ENCODE data around the gene MOK.

MOK gene

GRCh38 chr14:102215576-102216250, 89.3 kb downstream of the MOK start:
- DNase-seq (ENCODE audit: low spot score in 2 of 2), result no peak
- H3K27me3 ChIP-seq (ENCODE audit: low read depth), result no peaks in the 10 kb centered on the region
- H3K9me3 ChIP-seq, result no peaks in the 10 kb centered on the region
- H3K4me1 ChIP-seq, result no peaks in the 10 kb centered on the region
- no peak overlapping the region for H3K4me3 ChIP-seq
- in situ Hi-C loops (cut with MboI; ENCODE audit: low sequenced_read_pairs), result no loop called here
- H3K36me3 ChIP-seq (replicated peaks), result peaks cover 4% of the 10 kb centered on the region; the same call in 1 of the 2 replicates

GRCh38 chr14:102215071-102215470, 89.9 kb downstream of the MOK start:
- Histone ChIP-seq H3K4me1 (no peaks in the 10 kb centered on the region), H3K27me3 (ENCODE audit: low read depth) (no peaks in the 10 kb centered on the region), H3K9me3 (no peaks in the 10 kb centered on the region), H3K4me3 (no peak overlapping the region), H3K36me3 (replicated peaks) (peaks cover 4% of the 10 kb centered on the region; the same call in 1 of the 2 replicates)
- no peak for DNase-seq (ENCODE audit: low spot score in 2 of 2)
- in situ Hi-C loops (cut with MboI; ENCODE audit: low sequenced_read_pairs), result no loop called here

DNA sequence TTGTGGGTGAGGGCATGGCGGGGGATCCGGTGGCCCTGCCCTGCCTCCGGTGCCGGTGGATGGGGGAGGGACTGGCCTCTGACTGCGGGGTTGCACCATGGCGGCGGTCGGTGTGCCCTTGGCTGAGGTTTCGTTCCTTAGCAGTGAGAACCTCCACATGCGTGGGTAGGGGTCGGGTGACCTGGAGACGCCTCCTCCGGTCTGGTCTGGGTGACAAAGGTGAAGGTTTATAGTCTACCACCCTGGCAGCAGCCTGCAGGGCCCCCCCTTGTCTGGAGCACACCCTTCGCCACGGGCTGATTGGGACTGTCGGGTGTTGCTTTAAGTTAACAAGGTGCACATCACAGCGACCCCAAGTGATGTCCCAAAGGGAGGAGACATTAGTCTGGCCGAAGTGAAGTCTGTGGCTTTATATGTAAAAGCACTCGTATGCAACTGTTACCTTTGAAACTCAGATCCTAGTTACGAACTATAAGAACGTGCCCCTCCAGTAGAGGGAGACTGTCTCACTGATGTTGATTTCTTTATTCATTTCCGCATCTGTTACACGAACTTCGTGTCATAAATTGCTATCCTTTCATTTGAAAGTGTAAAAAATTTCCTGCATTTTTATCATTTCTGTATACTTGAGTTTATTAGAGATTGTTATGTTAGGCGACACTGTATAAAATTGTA, 90.8 kb downstream of the MOK start:
- Histone ChIP-seq H3K36me3 (replicated peaks) (peaks cover 11% of the 10 kb centered on the region), H3K9me3 (no peaks in the 10 kb centered on the region), H3K4me3 (no peak overlapping the region), H3K27me3 (ENCODE audit: low read depth) (no peaks in the 10 kb centered on the region), H3K4me1 (no peaks in the 10 kb centered on the region)
- no peak for DNase-seq (ENCODE audit: low spot score in 2 of 2)
- in situ Hi-C loops (cut with MboI; ENCODE audit: low sequenced_read_pairs), result no loop called here

DNA sequence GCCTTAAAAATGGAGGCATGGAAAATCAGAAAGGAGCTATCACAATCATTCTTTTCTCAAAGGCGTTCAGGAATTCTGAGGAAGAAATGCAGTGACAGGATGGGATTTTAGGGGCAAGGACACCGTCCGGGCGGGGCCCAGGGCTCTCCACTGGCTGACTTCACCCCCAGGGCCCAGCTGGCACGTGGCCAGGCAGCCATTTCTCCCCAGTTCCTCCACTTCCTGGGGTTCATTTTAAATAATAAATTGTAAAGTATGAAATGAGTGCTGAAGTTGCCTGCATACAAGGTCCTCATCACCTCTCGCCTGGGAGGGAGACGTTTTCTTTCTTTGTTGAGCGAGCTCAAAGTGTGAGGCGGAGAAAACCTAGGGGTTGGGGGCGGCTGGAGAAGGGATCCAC, 91.5 kb downstream of the MOK start:
- no peak for DNase-seq (ENCODE audit: low spot score in 2 of 2)
- in situ Hi-C loops (cut with MboI; ENCODE audit: low sequenced_read_pairs), result no loop called here
- H3K4me3 ChIP-seq, result no peak overlapping the region
- H3K4me1 ChIP-seq, result no peaks in the 10 kb centered on the region
- peaks cover 18% of the 10 kb centered on the region for H3K36me3 ChIP-seq (replicated peaks)
- no peaks in the 10 kb centered on the region for H3K27me3 ChIP-seq (ENCODE audit: low read depth)
- no peaks in the 10 kb centered on the region for H3K9me3 ChIP-seq

GRCh38 chr14:102212845-102213244, 92.1 kb downstream of the MOK start:
- Histone ChIP-seq H3K4me3 (no peak overlapping the region), H3K9me3 (no peaks in the 10 kb centered on the region), H3K27me3 (ENCODE audit: low read depth) (no peaks in the 10 kb centered on the region), H3K36me3 (replicated peaks) (peaks cover 20% of the 10 kb centered on the region), H3K4me1 (no peaks in the 10 kb centered on the region)
- in situ Hi-C loops (cut with MboI; ENCODE audit: low sequenced_read_pairs), result no loop called here
- DNase-seq (ENCODE audit: low spot score in 2 of 2), result no peak

DNA sequence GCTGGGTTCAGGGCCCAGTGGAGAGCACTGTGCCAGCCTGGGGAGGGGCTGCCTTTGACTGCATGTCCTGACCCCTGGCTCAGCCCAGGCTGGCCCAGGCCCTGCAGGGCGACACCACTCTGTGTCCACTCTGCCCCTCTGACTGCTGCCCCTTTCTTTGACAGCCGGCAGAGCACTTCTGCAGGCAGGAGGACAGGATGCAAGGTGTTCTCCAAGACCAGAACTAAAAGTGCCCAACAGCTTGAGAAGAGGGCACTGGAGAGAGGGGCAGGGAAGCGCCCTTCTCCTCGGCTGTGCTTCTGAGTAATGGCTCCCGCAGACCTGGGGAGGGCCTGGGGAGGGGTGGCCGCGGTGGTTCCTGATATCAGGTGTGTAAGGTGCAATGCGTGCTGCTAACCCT, 92.6 kb downstream of the MOK start:
- no peak for DNase-seq (ENCODE audit: low spot score in 2 of 2)
- in situ Hi-C loops (cut with MboI; ENCODE audit: low sequenced_read_pairs), result no loop called here
- H3K9me3 ChIP-seq, result no peaks in the 10 kb centered on the region
- no peaks in the 10 kb centered on the region for H3K4me1 ChIP-seq
- H3K27me3 ChIP-seq (ENCODE audit: low read depth), result no peaks in the 10 kb centered on the region
- H3K36me3 ChIP-seq (replicated peaks), result peaks cover 20% of the 10 kb centered on the region
- H3K4me3 ChIP-seq, result no peak overlapping the region

DNA sequence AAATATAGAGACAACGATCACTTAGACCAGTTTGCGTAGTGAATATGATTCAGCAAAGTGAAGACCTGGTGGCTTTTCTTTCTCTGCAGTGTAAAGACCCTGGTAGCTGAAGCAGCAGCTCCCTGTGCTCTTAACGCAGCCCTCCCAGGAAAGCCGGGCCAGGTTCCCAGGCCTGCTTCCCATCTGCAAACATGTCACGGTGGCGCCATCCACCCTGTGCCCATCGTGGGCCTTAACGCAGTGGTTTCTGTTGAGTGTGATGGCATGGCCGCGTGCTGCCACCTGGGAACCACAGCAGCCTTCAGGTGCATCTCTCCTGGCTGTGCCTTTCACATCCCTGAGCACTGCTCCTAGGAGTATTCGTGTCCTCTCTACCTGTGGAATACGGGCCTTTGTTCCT, 93.7 kb downstream of the MOK start:
- Histone ChIP-seq H3K36me3 (replicated peaks) (peaks cover 21% of the 10 kb centered on the region), H3K4me1 (no peaks in the 10 kb centered on the region), H3K27me3 (ENCODE audit: low read depth) (no peaks in the 10 kb centered on the region), H3K4me3 (no peak overlapping the region), H3K9me3 (no peaks in the 10 kb centered on the region)
- no peak for DNase-seq (ENCODE audit: low spot score in 2 of 2)
- in situ Hi-C loops (cut with MboI; ENCODE audit: low sequenced_read_pairs), result no loop called here

DNA sequence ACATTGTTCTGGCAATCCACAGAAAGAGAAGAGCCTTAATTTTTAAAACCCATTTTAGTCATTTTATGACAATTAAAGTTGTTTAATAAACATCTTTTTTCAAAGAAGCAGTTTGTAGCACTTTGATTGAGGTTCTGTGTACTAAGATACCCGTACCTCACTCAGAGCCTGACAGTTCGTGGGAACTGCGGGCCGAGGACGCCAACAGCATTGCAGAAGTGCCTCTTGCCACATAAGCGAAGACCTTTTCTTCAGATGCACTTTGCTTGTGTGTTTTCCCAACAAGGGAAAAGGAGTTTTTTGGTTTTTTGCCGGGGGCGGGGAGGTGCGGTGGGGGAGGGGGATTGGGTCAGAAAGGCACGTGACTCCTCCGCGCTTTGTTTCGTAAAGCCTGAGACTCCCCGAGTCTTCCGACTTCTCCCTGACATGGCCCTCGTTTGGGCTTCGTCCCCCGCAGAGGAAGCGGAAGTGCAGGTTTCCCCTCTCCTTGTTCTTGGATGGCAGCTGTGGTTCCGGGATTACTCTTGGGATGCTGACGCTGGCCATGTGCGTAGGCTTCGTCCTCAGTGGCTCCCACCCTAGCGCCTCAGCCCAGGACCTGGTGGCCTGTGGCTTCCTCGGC, 94.4 kb downstream of the MOK start:
- in situ Hi-C loops (cut with MboI; ENCODE audit: low sequenced_read_pairs), result no loop called here
- DNase-seq (ENCODE audit: low spot score in 2 of 2), result no peak
- no peak overlapping the region for H3K4me3 ChIP-seq
- no peaks in the 10 kb centered on the region for H3K27me3 ChIP-seq (ENCODE audit: low read depth)
- H3K36me3 ChIP-seq (replicated peaks), result peaks cover 24% of the 10 kb centered on the region
- no peaks in the 10 kb centered on the region for H3K4me1 ChIP-seq
- no peaks in the 10 kb centered on the region for H3K9me3 ChIP-seq

DNA sequence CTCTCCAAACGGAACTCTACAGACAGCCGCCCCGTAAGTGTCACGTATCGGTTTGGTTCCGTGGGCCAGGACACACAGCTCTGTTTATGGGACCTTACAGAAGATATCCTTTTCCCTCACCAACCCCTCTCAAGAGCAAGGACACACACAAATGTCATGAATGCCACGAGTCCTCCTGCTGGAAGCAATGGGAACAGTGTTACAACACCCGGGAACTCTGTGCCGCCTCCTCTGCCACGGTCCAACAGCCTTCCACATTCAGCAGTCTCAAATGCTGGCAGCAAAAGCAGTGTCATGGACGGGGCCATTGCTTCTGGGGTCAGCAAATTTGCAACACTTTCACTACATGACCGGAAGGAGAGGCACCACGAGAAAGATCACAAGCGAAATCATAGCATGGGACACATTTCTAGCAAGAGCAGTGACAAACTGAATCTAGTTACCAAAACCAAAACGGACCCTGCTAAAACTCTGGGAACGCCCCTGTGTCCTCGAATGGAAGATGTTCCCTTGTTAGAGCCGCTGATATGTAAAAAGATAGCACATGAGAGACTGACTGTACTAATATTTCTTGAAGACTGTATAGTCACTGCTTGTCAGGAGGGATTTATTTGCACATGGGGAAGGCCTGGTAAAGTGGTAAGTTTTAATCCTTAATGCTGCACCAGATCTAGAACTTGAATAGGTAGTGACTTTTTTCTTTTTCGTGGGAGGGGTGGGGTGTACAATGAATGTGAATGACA, 95.6 kb downstream of the MOK start:
- in situ Hi-C loops (cut with MboI; ENCODE audit: low sequenced_read_pairs), result no loop called here
- H3K27me3 ChIP-seq (ENCODE audit: low read depth), result no peaks in the 10 kb centered on the region
- H3K4me1 ChIP-seq, result no peaks in the 10 kb centered on the region
- peak; percentile 7 to 32 for DNase-seq (ENCODE audit: low spot score in 2 of 2)
- no peaks in the 10 kb centered on the region for H3K9me3 ChIP-seq
- no peak overlapping the region for H3K4me3 ChIP-seq
- H3K36me3 ChIP-seq (replicated peaks), result peaks cover 31% of the 10 kb centered on the region

DNA sequence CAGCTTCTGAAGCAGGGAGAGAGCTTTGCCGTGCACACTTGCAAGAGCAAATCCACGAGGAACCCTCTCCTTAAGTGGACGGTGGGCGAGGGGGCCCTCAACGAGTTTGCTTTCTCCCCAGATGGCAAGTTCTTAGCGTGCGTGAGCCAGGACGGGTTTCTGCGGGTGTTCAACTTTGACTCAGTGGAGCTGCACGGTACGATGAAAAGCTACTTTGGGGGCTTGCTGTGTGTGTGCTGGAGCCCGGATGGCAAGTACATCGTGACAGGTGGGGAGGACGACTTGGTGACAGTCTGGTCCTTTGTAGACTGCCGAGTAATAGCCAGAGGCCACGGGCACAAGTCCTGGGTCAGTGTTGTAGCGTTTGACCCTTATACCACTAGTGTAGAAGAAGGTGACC, 96.2 kb downstream of the MOK start:
- H3K27me3 ChIP-seq (ENCODE audit: low read depth), result no peaks in the 10 kb centered on the region
- no peaks in the 10 kb centered on the region for H3K9me3 ChIP-seq
- H3K4me1 ChIP-seq, result no peaks in the 10 kb centered on the region
- no peak overlapping the region for H3K4me3 ChIP-seq
- DNase-seq (ENCODE audit: low spot score in 2 of 2), result no peak
- H3K36me3 ChIP-seq (replicated peaks), result peaks cover 33% of the 10 kb centered on the region
- in situ Hi-C loops (cut with MboI; ENCODE audit: low sequenced_read_pairs), result no loop called here

DNA sequence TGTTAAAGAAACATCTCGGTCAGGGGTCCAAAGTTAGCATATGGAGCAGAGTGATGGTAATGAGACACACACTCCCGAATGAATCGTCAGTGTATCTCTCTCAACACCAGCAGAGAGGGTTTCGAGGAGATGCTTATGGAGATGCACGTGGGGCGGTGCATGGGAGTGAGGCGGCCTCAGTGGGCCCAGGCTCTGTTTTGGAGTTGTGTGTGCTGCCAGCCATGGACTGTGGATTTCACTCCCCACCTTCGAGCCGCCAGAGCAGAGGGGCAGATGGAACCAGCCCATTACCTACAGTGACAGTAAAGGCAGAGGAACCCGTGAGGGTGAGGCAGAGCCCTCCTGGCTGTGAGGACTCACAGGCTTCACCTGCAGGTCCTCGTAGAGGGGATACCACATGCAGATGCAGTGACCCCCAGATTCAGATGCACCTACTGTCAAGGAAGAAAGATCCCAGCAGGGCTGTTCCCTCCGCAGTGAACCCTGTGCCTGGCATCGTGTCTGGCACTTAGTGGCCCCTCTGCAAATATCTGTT, 97.1 kb downstream of the MOK start:
- in situ Hi-C loops (cut with MboI; ENCODE audit: low sequenced_read_pairs), result no loop called here
- H3K36me3 ChIP-seq (replicated peaks), result peaks cover 33% of the 10 kb centered on the region
- no peaks in the 10 kb centered on the region for H3K4me1 ChIP-seq
- H3K27me3 ChIP-seq (ENCODE audit: low read depth), result no peaks in the 10 kb centered on the region
- no peak overlapping the region for H3K4me3 ChIP-seq
- no peaks in the 10 kb centered on the region for H3K9me3 ChIP-seq
- DNase-seq (ENCODE audit: low spot score in 2 of 2), result no peak

- H3K4me3 ChIP-seq, result no peak overlapping the region
- H3K36me3 ChIP-seq (replicated peaks), result peaks cover 33% of the 10 kb centered on the region
- DNase-seq (ENCODE audit: low spot score in 2 of 2), result no peak
- H3K27me3 ChIP-seq (ENCODE audit: low read depth), result no peaks in the 10 kb centered on the region
- in situ Hi-C loops (cut with MboI; ENCODE audit: low sequenced_read_pairs), result no loop called here
- H3K9me3 ChIP-seq, result no peaks in the 10 kb centered on the region
- H3K4me1 ChIP-seq, result no peaks in the 10 kb centered on the region
Measured at GRCh38 chr14:102206918-102207317, 98.0 kb downstream of the MOK start.

GRCh38 chr14:102205560-102205959, 99.4 kb downstream of the MOK start:
- in situ Hi-C loops (cut with MboI; ENCODE audit: low sequenced_read_pairs), result no loop called here
- no peaks in the 10 kb centered on the region for H3K9me3 ChIP-seq
- H3K27me3 ChIP-seq (ENCODE audit: low read depth), result no peaks in the 10 kb centered on the region
- DNase-seq (ENCODE audit: low spot score in 2 of 2), result no peak
- H3K36me3 ChIP-seq (replicated peaks), result peaks cover 33% of the 10 kb centered on the region
- H3K4me3 ChIP-seq, result no peak overlapping the region
- H3K4me1 ChIP-seq, result no peaks in the 10 kb centered on the region

DNA sequence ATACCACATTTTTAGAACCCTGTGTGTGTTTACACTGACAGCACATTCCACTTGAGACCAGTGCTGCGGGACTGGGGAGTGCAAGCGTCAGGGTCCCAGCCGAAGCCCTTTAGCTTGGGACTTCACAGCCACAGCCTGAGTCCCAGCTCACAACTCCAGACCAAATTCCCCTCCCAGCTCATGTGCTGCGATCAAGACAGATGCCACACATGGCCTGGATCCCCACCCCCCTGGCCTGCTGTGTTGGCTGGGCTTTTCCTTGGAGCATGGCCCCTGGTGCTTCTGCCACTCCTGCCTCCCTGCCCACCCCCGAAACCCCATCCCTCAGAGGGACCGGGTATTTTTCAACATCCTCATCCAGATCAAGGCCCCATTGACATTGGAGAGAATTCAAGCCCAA, 101.6 kb downstream of the MOK start:
- in situ Hi-C loops (cut with MboI; ENCODE audit: low sequenced_read_pairs), result no loop called here
- no peaks in the 10 kb centered on the region for H3K27me3 ChIP-seq (ENCODE audit: low read depth)
- H3K36me3 ChIP-seq (replicated peaks), result peaks cover 25% of the 10 kb centered on the region
- no peaks in the 10 kb centered on the region for H3K9me3 ChIP-seq
- H3K4me1 ChIP-seq, result no peaks in the 10 kb centered on the region
- DNase-seq (ENCODE audit: low spot score in 2 of 2), result no peak
- no peak overlapping the region for H3K4me3 ChIP-seq

Measured in HAP-1 (cell line).